Trophoblast cell (in vitro differentiated cells and primary cell): ENCODE results near the gene RAD51D. TPM values are rescaled to one million over a fixed set of nuclear protein-coding genes. Genes with fewer than 3 reads are reported as not detected.

Experiments
- DNase-seq, 2 donors: peaks; one replicate each; pipeline ENCODE4 v3.0.0-alpha.2; 2016
- H2AFZ ChIP-seq: 2 replicates; pipeline ENCODE4 v1.6.1; 2013; ENCODE audit warnings: low read length, moderate library complexity, mild to moderate bottlenecking; ENCODE audit not compliant: insufficient read depth, poor library complexity
- H2AK5ac ChIP-seq: 2 replicates; pipeline ENCODE4 v1.6.1; 2013; ENCODE audit warnings: mild to moderate bottlenecking, low read length
- H2BK120ac ChIP-seq: 2 replicates; pipeline ENCODE4 v1.6.1; 2013; ENCODE audit warnings: low read length, mild to moderate bottlenecking, moderate library complexity; ENCODE audit not compliant: insufficient read depth, poor library complexity
- H2BK12ac ChIP-seq: 2 replicates; pipeline ENCODE4 v1.6.1; 2013; ENCODE audit warnings: mild to moderate bottlenecking, low read length, moderate library complexity
- H2BK5ac ChIP-seq: 2 replicates; pipeline ENCODE4 v1.6.1; 2013; ENCODE audit warnings: low read length, low read depth, moderate library complexity, mild to moderate bottlenecking; ENCODE audit not compliant: poor library complexity
- H3K14ac ChIP-seq: 2 replicates; pipeline ENCODE4 v1.6.1; 2013; ENCODE audit warnings: mild to moderate bottlenecking, low read length
- H3K18ac ChIP-seq: 2 replicates; pipeline ENCODE4 v1.6.1; 2013; ENCODE audit warnings: mild to moderate bottlenecking, low read length
- H3K23ac ChIP-seq: 2 replicates; pipeline ENCODE4 v1.6.1; 2013; ENCODE audit warnings: low read length
- H3K27ac ChIP-seq: 2 replicates; pipeline ENCODE4 v1.5.1; 2013; ENCODE audit warnings: low read depth, mild to moderate bottlenecking, inconsistent platforms, low read length, moderate library complexity
- H3K27me3 ChIP-seq: 2 replicates; pipeline ENCODE4 v1.6.1; 2013; ENCODE audit warnings: inconsistent platforms, mild to moderate bottlenecking, low read length, moderate library complexity; ENCODE audit not compliant: insufficient read depth
- H3K36me3 ChIP-seq, 2 experiments: 1 replicate in 1 of 2; 2 replicates in 1 of 2; pipeline ENCODE4 v1.6.1; 2013; ENCODE audit warnings: low read length in 2 of 2, mild to moderate bottlenecking in 2 of 2, moderate library complexity in 1 of 2; ENCODE audit not compliant: insufficient read depth in 2 of 2, control insufficient read depth in 1 of 2
- H3K4ac ChIP-seq: 2 replicates; pipeline ENCODE4 v1.6.1; 2013; ENCODE audit warnings: low read depth, mild to moderate bottlenecking, low read length, moderate library complexity
- H3K4me1 ChIP-seq, 2 experiments: 1 replicate in 1 of 2; 2 replicates in 1 of 2; pipeline ENCODE4 v1.6.1; 2013; ENCODE audit warnings: low read length in 2 of 2, mild to moderate bottlenecking in 2 of 2, moderate library complexity in 1 of 2; ENCODE audit not compliant: insufficient read depth in 2 of 2, control insufficient read depth in 1 of 2
- H3K4me2 ChIP-seq: 2 replicates; pipeline ENCODE4 v1.6.1; 2013; ENCODE audit warnings: inconsistent platforms, mild to moderate bottlenecking, low read length, moderate library complexity
- H3K4me3 ChIP-seq: 2 replicates; pipeline ENCODE4 v1.5.1; 2013; ENCODE audit warnings: mild to moderate bottlenecking, low read depth, low read length, inconsistent platforms
- H3K79me1 ChIP-seq: one replicate; pipeline ENCODE4 v1.6.1; 2013; ENCODE audit warnings: low read length
- H3K79me2 ChIP-seq: 2 replicates; pipeline ENCODE4 v1.6.1; 2013; ENCODE audit warnings: low read length, mild to moderate bottlenecking; ENCODE audit not compliant: control insufficient read depth, insufficient read depth, poor library complexity
- H3K9ac ChIP-seq: 2 replicates; pipeline ENCODE4 v1.6.1; 2013; ENCODE audit warnings: mild to moderate bottlenecking, low read length
- H3K9me3 ChIP-seq: 2 replicates; pipeline ENCODE4 v1.6.1; 2013; ENCODE audit warnings: low read depth, mild to moderate bottlenecking, control low read depth, inconsistent platforms, low read length; ENCODE audit not compliant: insufficient read depth
- H4K12ac ChIP-seq: 2 replicates; pipeline ENCODE4 v1.6.1; 2013; ENCODE audit warnings: low read depth, mild to moderate bottlenecking, low read length, moderate library complexity
- H4K8ac ChIP-seq: 2 replicates; pipeline ENCODE4 v1.6.1; 2013; ENCODE audit warnings: low read depth, mild to moderate bottlenecking, low read length, moderate library complexity
- H4K91ac ChIP-seq: one replicate; pipeline ENCODE4 v1.6.1; 2013; ENCODE audit warnings: low read depth, mild to moderate bottlenecking, low read length, moderate library complexity
- WGBS: extraction: QIAGEN DNeasy Blood & Tissue Kit; methylation state at CpG from one replicate; pipeline ENCODE4 v1.1.7; 2013; ENCODE audit warnings: missing lambda C conversion rate; ENCODE audit not compliant: insufficient read length, insufficient coverage; ENCODE audit errors: extremely low coverage; 5-methylcytosine and 5-hydroxymethylcytosine counted together
- polyA plus RNA-seq: library from polyadenylated mRNA; stranded (reverse); fragments of 200-250 nt; gene quantifications from 2 replicates; pipeline ENCODE4 v1.2.3, GENCODE V29; 2013

RAD51D gene
- 5.0 and 5.4 TPM in 2 replicates for polyA plus RNA-seq

GRCh38 chr17:35119370-35120165 is at the start of gene RAD51D:
Gene RAD51D, minus strand, starts transcription at chr17:35119860. Its CDS starts 247 bp downstream, at chr17:35119613.
- H3K18ac ChIP-seq, result peak within 1 kb of the TSS; percentile 75
- H3K14ac ChIP-seq, result peak within 1 kb of the TSS; percentile 52
- no peaks in the 10 kb centered on the region for H3K27me3 ChIP-seq
- H3K79me2 ChIP-seq, result peaks cover 4% of the 10 kb centered on the region
- H3K79me1 ChIP-seq, result peaks cover 6% of the 10 kb centered on the region
- peak within 1 kb of the TSS; percentile 28 for H2BK120ac ChIP-seq
- no peak within 1 kb of the TSS for H3K23ac ChIP-seq
- peak within 1 kb of the TSS; percentile 3 for H2BK5ac ChIP-seq
- peak within 1 kb of the TSS; percentile 2 for H2BK12ac ChIP-seq
- peak within 1 kb of the TSS; percentile 62 for H2AFZ ChIP-seq
- H3K4me3 ChIP-seq, result peak within 1 kb of the TSS; percentile 82
- peak; percentile 70 to 85 for DNase-seq
- peak within 1 kb of the TSS; percentile 69 for H4K8ac ChIP-seq
- H4K12ac ChIP-seq, result peak within 1 kb of the TSS; percentile 75
- peak within 1 kb of the TSS; percentile 77 for H3K9ac ChIP-seq
- H3K27ac ChIP-seq, result peak within 1 kb of the TSS; percentile 3
- H3K9me3 ChIP-seq, result no peaks in the 10 kb centered on the region
- peak within 1 kb of the TSS; percentile 11 for H2AK5ac ChIP-seq
- peaks cover 12 to 21% of the 10 kb centered on the region in 2 experiments for H3K4me1 ChIP-seq
- peak within 1 kb of the TSS; percentile 72 for H4K91ac ChIP-seq
- H3K4ac ChIP-seq, result peak within 1 kb of the TSS; percentile 8
- H3K36me3 ChIP-seq, result no peaks in the 10 kb centered on the region
- no CpG with 5 or more reads among the region's 72 CpGs for WGBS
- H3K4me2 ChIP-seq, result peak within 1 kb of the TSS; percentile 82

- Histone ChIP-seq H3K4ac (no peak overlapping the region), H3K79me2 (no peaks in the 10 kb centered on the region), H2BK12ac (no peak overlapping the region), H4K91ac (no peak overlapping the region), H3K79me1 (no peaks in the 10 kb centered on the region), H3K9me3 (peaks cover 2% of the 10 kb centered on the region), H3K27ac (no peak overlapping the region), H3K4me3 (no peak overlapping the region), H3K9ac (no peak overlapping the region), H3K4me1 (no peaks in the 10 kb centered on the region), H2AFZ (no peak overlapping the region), H4K12ac (no peak overlapping the region), H2BK5ac (no peak overlapping the region), H2BK120ac (no peak overlapping the region), H3K18ac (no peak overlapping the region), H4K8ac (no peak overlapping the region), H3K27me3 (no peaks in the 10 kb centered on the region), H3K23ac (no peak overlapping the region), H3K14ac (no peak overlapping the region), H3K4me2 (no peak overlapping the region), H3K36me3 (no peaks in the 10 kb centered on the region), H2AK5ac (no peak overlapping the region)
- WGBS, result no CpG with 5 or more reads among the region's 1 CpG
- peak; percentile 53 to 76 for DNase-seq
Measured at GRCh38 chr17:35167666-35168065, 48.0 kb upstream of the RAD51D start.

- H3K4ac ChIP-seq, result no peak overlapping the region
Measured at GRCh38 chr17:35167046-35167445, 47.4 kb upstream of the RAD51D start.

GRCh38 chr17:35166526-35166925 is 46.9 kb upstream of the RAD51D start:
- no peaks in the 10 kb centered on the region for H3K36me3 ChIP-seq
- no peaks in the 10 kb centered on the region for H3K27me3 ChIP-seq
- H4K12ac ChIP-seq, result no peak overlapping the region
- H2BK120ac ChIP-seq, result no peak overlapping the region
- no peak overlapping the region for H4K91ac ChIP-seq
- H3K23ac ChIP-seq, result no peak overlapping the region
- no peaks in the 10 kb centered on the region for H3K79me1 ChIP-seq
- no peak overlapping the region for H2AFZ ChIP-seq
- H3K9me3 ChIP-seq, result peaks cover 2% of the 10 kb centered on the region
- no peak overlapping the region for H2BK12ac ChIP-seq
- no peak overlapping the region for H3K4me2 ChIP-seq
- H2AK5ac ChIP-seq, result no peak overlapping the region
- no peak overlapping the region for H3K4ac ChIP-seq
- no peak overlapping the region for H3K9ac ChIP-seq
- H4K8ac ChIP-seq, result no peak overlapping the region
- no peak overlapping the region for H3K27ac ChIP-seq
- H3K79me2 ChIP-seq, result no peaks in the 10 kb centered on the region
- H3K4me3 ChIP-seq, result no peak overlapping the region
- WGBS, result no CpG with 5 or more reads among the region's 5 CpGs
- H3K4me1 ChIP-seq, result no peaks in the 10 kb centered on the region
- H3K18ac ChIP-seq, result no peak overlapping the region
- H2BK5ac ChIP-seq, result no peak overlapping the region
- no peak overlapping the region for H3K14ac ChIP-seq
- DNase-seq, result no peak

More at GRCh38 chr17:35167046-35167445, 47.4 kb upstream of the RAD51D start:
- Histone ChIP-seq H3K23ac (no peak overlapping the region), H3K79me2 (no peaks in the 10 kb centered on the region), H3K18ac (no peak overlapping the region), H3K36me3 (no peaks in the 10 kb centered on the region), H3K4me2 (no peak overlapping the region), H2BK120ac (no peak overlapping the region), H3K4me3 (no peak overlapping the region), H2AFZ (no peak overlapping the region), H4K91ac (no peak overlapping the region), H3K14ac (no peak overlapping the region), H4K12ac (no peak overlapping the region), H2AK5ac (no peak overlapping the region), H2BK12ac (no peak overlapping the region), H3K27me3 (no peaks in the 10 kb centered on the region), H3K9me3 (peaks cover 2% of the 10 kb centered on the region), H4K8ac (no peak overlapping the region), H2BK5ac (no peak overlapping the region), H3K79me1 (no peaks in the 10 kb centered on the region), H3K9ac (no peak overlapping the region), H3K27ac (no peak overlapping the region), H3K4me1 (no peaks in the 10 kb centered on the region)
- no CpG with 5 or more reads among the region's 3 CpGs for WGBS
- peak; percentile 91 to 96 for DNase-seq
